Calu3 (cell line): ENCODE results near the gene CIBAR2. TPM values are rescaled to one million over a fixed set of nuclear protein-coding genes. Genes with fewer than 3 reads are reported as not detected.

Source experiments
- BruUV-seq: library from RNA; stranded (reverse); fragments of 400-500 nt; replicated peaks from 2 replicates; lab custom pipeline; 2021; lab: Mats Ljungman, UMichigan
- CTCF ChIA-PET: fragments of 300-600 bp; sonication (Branson Sonifier 250); formaldehyde crosslinking; loops from one replicate; lab custom pipeline; 2022; ENCODE audit warnings: antibody characterized with exemption; lab: Charles Lee
- DNase-seq: peaks from one replicate; pipeline ENCODE4 v3.0.0; 2022
- H3K27ac Mint-ChIP-seq: one replicate; pipeline ENCODE4 v1.8.0; 2022; ENCODE audit warnings: mixed read lengths; ENCODE audit not compliant: unreplicated experiment
- H3K27me3 Mint-ChIP-seq: one replicate; pipeline ENCODE4 v1.8.0; 2022; ENCODE audit warnings: mixed read lengths; ENCODE audit not compliant: unreplicated experiment
- H3K36me3 Mint-ChIP-seq: one replicate; pipeline ENCODE4 v1.8.0; 2022; ENCODE audit warnings: mild to moderate bottlenecking, moderate library complexity, mixed read lengths; ENCODE audit not compliant: insufficient read depth, unreplicated experiment
- H3K4me1 Mint-ChIP-seq: one replicate; pipeline ENCODE4 v1.8.0; 2022; ENCODE audit warnings: mild to moderate bottlenecking, low read depth, mixed read lengths; ENCODE audit not compliant: unreplicated experiment
- H3K4me3 Mint-ChIP-seq: one replicate; pipeline ENCODE4 v1.8.0; 2022; ENCODE audit warnings: mild to moderate bottlenecking, low read depth, moderate library complexity, mixed read lengths; ENCODE audit not compliant: unreplicated experiment
- H3K9me3 Mint-ChIP-seq: one replicate; pipeline ENCODE4 v1.8.0; 2022; ENCODE audit warnings: low read depth, mixed read lengths; ENCODE audit not compliant: unreplicated experiment
- intact Hi-C: fragments of 100-400 bp; cut with micrococcal nuclease; formaldehyde crosslinking; loops from one replicate; pipeline ENCODE4 v1.10.0; 2022; ENCODE audit not compliant: unreplicated experiment
- total RNA-seq: library from RNA; stranded (reverse); gene quantifications from 2 replicates; pipeline ENCODE4 v1.2.3, GENCODE V29; 2022
- TF ChIP-seq, protein P1 (sequence below): fragments of 200-600 bp; IDR thresholded peaks from one replicate; pipeline ENCODE4 v1.8.0; 2022; ENCODE audit warnings: antibody characterized with exemption; ENCODE audit not compliant: unreplicated experiment

CIBAR2 gene
- total RNA-seq, 1 experiment from 2014 or later = not detected

DNA sequence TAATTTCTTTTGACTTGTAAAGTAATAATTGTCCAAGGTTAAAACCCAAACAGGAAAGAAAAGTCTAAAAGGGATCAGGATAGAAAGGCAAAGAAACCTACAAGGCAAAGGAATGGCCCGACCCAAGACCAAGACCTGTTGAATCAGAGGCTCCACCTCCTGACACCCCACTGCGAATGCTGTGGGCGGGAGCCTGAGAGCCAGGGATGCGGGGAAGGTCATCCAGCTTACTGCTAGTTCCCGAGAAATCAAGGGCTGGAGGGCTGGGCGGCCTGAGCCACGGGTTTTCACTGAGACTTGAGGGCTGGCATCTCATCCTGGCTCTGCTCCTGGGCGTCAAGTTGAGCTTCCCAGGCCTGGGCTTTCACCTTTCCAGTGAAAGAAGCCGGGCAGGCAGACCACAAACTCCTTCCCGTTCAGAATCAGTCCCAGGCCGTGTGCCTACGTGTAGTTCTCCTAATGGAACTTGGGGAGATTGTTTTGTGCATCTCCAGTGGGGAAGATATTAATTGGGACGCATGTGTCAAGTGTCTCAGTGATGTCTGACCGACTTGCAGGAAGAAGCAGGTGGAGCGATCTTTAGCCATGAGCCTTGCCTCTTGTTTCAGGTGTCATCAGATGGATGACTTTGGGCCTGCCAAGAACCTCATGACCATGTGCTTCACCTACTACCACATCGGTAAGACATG lies 36.9 kb downstream of the CIBAR2 start:
- no peak overlapping the region for H3K4me3 Mint-ChIP-seq
- no peak for DNase-seq
- H3K27me3 Mint-ChIP-seq = no peaks in the 10 kb centered on the region
- intact Hi-C loops = no loop called here
- CTCF ChIA-PET = interaction anchor here (0.7 kb wide), 1 partner anchor 28 kb away, joined by 3 read pairs; no protein-coding TSS in a partner anchor
- H3K36me3 Mint-ChIP-seq = no peaks in the 10 kb centered on the region
- TF ChIP-seq, protein P1, sequence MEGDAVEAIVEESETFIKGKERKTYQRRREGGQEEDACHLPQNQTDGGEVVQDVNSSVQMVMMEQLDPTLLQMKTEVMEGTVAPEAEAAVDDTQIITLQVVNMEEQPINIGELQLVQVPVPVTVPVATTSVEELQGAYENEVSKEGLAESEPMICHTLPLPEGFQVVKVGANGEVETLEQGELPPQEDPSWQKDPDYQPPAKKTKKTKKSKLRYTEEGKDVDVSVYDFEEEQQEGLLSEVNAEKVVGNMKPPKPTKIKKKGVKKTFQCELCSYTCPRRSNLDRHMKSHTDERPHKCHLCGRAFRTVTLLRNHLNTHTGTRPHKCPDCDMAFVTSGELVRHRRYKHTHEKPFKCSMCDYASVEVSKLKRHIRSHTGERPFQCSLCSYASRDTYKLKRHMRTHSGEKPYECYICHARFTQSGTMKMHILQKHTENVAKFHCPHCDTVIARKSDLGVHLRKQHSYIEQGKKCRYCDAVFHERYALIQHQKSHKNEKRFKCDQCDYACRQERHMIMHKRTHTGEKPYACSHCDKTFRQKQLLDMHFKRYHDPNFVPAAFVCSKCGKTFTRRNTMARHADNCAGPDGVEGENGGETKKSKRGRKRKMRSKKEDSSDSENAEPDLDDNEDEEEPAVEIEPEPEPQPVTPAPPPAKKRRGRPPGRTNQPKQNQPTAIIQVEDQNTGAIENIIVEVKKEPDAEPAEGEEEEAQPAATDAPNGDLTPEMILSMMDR = no peak
- no peaks in the 10 kb centered on the region for H3K4me1 Mint-ChIP-seq
- H3K9me3 Mint-ChIP-seq = no peaks in the 10 kb centered on the region
- no TSS peak for BruUV-seq
- H3K27ac Mint-ChIP-seq = no peak overlapping the region

DNA sequence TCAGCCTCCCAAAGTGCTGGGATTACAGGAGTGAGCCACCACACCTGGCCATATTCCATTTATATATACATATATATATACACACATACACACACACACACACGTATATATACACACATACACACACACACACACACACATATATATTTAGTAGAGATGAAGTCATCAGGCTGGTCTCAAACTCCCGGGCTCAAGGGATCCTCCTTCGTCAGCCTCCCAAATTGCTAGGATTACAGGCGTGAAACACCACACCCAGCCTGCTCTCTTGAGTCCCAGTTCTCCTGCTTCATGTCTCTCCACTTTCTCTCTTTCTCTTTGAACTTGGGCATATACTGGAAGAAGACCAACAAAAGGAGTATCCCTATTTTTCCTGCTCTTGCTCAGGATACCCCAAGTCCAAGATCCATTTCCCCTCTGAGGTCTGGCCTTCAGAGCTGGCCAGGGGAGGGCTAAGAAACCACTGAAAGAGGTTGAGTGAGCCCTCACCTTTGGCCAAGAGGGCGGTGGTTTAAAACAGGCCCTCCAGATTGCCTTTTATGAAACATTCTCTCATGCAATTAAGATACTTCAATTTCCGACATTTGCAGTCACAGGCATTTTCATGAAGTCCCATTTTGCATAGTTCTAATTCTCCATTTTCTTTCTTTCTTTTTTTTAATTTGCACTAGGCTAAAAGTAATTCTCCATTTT lies 37.9 kb downstream of the CIBAR2 start:
- Mint-ChIP-seq H3K27me3 (no peaks in the 10 kb centered on the region), H3K4me3 (no peak overlapping the region), H3K36me3 (no peaks in the 10 kb centered on the region), H3K4me1 (no peaks in the 10 kb centered on the region), H3K27ac (no peak overlapping the region), H3K9me3 (no peaks in the 10 kb centered on the region)
- DNase-seq = no peak
- TF ChIP-seq, protein P1 = no peak
- CTCF ChIA-PET = interaction anchor here (0.6 kb wide), 1 partner anchor 112 kb away, joined by 5 read pairs; no protein-coding TSS in a partner anchor
- intact Hi-C loops = no loop called here
- BruUV-seq = no TSS peak

DNA sequence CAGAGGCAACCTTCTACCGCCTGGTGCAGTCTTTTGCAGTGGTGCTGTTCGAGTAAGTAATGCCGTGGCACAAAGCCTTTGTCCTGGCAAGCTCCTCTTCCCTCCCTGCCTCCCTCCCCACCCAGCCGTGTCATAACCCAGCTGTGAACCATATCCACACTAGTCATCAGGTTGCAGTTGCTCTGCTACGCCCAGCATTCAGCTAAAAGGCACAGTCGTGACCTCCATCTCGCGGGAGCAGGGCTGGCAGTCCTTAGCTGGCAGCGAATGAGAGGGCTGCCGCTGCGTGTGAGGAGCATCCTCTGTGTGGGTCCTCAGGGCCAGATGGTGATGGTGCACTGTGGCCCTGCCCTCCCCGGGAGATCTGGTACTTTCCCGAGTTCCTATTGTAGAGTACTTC lies 39.3 kb downstream of the CIBAR2 start:
- no peaks in the 10 kb centered on the region for H3K27me3 Mint-ChIP-seq
- no peaks in the 10 kb centered on the region for H3K36me3 Mint-ChIP-seq
- H3K27ac Mint-ChIP-seq = no peak overlapping the region
- intact Hi-C loops = no loop called here
- BruUV-seq = no TSS peak
- H3K4me3 Mint-ChIP-seq = no peak overlapping the region
- no peak for DNase-seq
- no peaks in the 10 kb centered on the region for H3K4me1 Mint-ChIP-seq
- H3K9me3 Mint-ChIP-seq = no peaks in the 10 kb centered on the region
- CTCF ChIA-PET = no interaction called here
- TF ChIP-seq, protein P1 = no peak

DNA sequence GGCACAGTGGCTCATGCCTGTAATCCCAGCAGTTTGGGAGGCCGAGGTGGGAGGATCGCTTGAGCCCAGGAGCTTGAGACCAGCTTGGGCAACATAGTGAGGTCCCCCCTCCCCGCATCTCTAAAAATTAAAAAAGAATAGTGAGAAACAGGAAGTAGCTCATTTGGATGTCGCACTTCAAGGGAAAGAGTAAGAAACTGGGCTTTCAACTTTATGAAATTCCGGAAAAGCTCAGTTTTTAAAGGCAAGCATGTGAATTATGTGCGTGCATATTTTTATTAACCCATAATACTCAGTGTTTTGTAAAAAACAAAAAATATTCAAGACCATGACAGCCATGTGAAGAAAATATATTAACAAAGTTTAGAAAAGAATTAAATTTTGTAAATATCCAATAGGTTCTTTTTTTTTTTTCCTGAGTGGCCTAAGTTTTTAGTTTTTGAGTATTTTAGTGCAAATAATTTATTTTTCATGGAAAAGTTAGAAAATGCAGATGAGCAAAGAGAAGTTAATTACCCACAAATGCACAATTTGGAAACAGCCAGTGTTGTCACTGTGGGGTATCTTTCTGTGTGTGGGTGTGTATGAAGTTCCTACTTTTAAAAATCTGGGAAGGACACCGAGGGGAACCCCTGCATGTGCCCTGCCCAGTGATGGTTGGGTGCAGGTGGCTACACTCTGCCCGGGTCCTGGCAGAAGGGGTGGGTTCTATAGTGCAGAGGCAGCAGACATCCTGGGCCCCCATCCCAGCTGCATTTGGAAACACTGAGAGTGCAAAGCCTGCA lies 40.0 kb downstream of the CIBAR2 start:
- intact Hi-C loops = no loop called here
- DNase-seq = no peak
- TF ChIP-seq, protein P1 = no peak
- Mint-ChIP-seq H3K27ac (no peak overlapping the region), H3K36me3 (no peaks in the 10 kb centered on the region), H3K4me3 (no peak overlapping the region), H3K9me3 (no peaks in the 10 kb centered on the region), H3K4me1 (no peaks in the 10 kb centered on the region), H3K27me3 (no peaks in the 10 kb centered on the region)
- CTCF ChIA-PET = interaction anchor here (0.6 to 0.7 kb wide), 2 partner anchors 12 to 18 kb away, joined by 3 read pairs; no protein-coding TSS in a partner anchor
- BruUV-seq = no TSS peak
